ENCODE measurements around the gene ARHGAP31. TPM values are rescaled to one million over a fixed set of nuclear protein-coding genes. Genes with fewer than 3 reads are reported as not detected.
A peak's percentile ranks its signal among the peaks of the same experiment; 100 is the strongest.
"Not testable (repeated sequence)": the region's sequence is repeated elsewhere in the genome, so short reads cannot be mapped to it uniquely, and the experiment has no call there.

ARHGAP31 gene
- polyA plus RNA-seq, 3 donors, result 10.6 to 14.4 (median 14.2) TPM

DNA sequence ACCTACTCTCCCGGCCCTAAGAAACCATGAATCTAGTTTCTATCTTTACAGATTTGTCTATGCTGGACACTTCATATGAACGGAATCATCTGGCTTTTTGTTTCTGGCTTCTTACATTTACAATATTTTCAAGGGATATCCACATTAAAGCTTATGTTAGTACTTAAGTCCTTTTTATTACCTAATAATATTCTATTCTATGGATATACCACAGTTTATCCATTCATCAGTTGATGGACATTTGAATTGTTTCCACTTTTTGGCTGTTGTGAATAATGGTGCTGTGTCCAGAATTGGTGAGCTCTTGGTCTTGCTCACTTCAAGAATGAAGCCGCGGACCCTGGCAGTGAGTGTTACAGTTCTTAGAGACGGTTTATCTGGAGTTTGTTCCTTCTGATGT, 42.6 kb downstream of the ARHGAP31 start:
- no peak for DNase-seq (ENCODE audit: extremely low read depth in 1 of 11, low read depth in 9 of 11, low spot score in 4 of 11)

DNA sequence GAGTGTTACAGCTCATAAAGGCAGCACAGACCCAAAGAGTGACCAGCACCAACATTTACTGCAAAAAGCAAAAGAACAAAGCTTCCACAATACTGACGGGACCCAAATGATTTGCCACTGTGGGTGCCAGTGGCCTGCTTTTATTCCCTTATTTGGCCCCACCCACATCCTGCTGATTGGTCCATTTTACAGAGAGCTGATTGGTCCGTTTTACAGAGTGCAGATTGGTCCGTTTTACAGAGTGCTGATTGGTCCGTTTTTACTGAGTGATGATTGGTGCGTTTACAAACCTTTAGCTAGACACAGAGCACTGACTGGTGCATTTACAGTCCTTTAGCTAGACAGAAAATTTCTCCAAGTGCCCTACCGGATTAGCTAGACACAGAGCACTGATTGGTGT, 43.2 kb downstream of the ARHGAP31 start:
- not testable (repeated sequence) for DNase-seq (ENCODE audit: extremely low read depth in 1 of 11, low read depth in 9 of 11, low spot score in 4 of 11)

DNA sequence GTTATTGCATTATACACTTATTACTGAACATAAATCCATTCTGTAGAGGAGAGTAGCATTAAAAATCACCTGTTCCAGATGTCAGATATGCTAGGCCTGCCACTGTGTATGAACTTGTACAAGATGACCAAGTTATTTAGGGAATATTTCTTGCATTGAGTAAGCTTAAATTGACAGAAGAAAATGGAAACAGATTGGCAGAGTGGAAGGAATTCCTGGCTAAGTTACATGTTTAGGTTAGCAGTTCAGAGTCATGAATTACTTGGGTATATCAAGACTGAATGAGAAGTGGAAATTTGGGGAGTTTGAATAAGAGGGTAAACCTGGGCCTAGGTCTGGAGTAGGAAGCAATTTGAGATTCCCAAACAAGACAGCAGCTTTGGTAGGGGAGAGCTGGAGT, 44.6 kb downstream of the ARHGAP31 start:
- no peak for DNase-seq (ENCODE audit: extremely low read depth in 1 of 11, low read depth in 9 of 11, low spot score in 4 of 11)

DNA sequence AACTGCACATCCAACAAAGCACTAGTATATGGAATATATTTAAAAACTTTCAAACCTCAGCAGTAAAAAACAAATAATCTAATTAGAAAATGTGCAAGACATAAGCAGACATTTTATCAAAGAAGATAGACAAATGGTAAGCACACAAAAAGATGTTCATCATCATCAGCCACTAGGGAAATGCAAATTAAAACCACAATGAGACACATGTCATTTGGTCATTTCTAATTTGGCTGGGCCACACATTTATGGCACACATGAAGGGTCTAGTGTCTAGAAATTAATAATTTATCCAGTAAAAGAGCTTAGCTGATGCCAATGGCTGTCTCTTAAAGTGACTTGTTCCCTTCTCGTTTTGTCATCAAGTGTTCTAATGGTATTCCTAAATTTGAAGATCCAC, 45.8 kb downstream of the ARHGAP31 start:
- no peak for DNase-seq (ENCODE audit: extremely low read depth in 1 of 11, low read depth in 9 of 11, low spot score in 4 of 11)

DNA sequence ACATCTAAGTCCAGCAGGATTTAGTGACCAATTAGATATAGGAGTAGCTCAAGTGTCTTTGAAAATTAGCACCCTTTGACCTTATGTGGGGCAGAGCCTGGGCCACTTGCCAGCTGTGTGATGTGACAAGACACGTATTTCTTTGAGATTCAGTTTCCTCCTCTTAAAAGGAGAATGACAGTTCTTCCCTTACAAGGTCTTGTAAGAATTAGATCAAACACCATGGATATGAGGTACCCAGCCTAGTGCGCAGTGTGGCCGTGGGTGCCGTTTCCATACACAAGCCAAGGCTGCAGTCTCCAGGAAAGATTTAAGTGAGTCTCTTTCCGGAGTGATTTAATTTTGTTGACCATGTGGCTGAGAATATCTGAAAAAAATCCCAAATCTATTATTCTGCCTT, 46.3 kb downstream of the ARHGAP31 start:
- DNase-seq (ENCODE audit: extremely low read depth in 1 of 11, low read depth in 9 of 11, low spot score in 4 of 11), result no peak

DNA sequence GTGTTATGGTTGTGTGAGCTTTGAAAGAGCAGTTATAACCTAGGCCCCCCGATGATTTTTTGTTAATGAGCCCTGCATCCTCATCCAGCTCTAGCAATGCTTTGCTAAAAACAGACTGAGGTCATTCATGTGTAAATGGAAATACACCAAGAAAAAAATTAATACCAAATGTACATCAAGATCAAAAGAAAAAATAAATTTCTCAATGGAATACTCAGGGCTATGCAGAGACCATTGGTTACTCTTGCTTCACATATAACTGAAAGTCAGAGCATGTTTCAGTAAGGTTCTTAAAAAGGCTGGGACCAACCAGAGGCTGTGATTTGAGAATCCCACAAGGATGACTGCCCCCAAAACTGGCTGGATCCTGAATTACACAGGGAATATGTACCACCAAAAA, 48.0 kb downstream of the ARHGAP31 start:
- DNase-seq (ENCODE audit: extremely low read depth in 1 of 11, low read depth in 9 of 11, low spot score in 4 of 11), result no peak

DNA sequence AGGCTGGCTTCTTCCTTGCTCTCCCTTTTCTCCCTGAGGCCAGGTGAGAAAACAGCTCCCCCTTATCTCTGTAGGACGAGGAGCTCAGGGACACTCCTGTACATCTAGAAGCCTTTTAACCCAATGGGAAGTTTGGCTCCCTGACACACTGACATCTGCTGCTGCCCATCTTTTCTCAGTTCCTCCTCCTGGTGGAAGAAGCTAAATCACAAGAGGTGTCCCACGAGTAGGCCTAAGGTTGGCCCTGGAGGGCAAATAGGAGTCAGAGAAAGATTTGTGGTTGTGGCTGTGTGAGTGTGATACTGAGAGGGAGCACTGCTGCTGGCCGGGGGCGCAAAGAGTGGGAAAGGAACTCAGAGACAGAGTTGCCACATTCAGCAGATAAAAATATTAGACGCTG, 49.5 kb downstream of the ARHGAP31 start:
- no peak for DNase-seq (ENCODE audit: extremely low read depth in 1 of 11, low read depth in 9 of 11, low spot score in 4 of 11)

DNA sequence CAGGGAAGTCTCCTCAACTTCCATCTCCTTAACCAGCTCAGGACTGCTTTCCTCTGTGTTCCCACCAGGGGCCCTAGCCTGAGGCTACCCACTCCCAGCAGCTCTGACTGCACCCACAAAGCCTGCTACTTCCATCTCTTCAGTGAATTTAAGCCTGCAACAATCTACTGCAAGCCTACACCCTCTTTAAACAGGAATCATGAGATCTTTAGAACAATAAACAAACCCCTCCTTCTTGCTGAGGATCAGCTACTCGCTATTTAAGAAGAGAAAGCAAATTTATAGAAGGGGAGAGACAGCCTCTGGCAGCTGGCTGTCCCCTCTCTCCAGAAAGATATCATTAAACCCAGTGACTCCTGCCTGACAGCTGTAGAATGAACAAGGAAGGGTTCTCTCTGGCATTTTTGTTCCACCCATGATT, 51.9 kb downstream of the ARHGAP31 start:
- DNase-seq (ENCODE audit: extremely low read depth in 1 of 11, low read depth in 9 of 11, low spot score in 4 of 11), result no peak

DNA sequence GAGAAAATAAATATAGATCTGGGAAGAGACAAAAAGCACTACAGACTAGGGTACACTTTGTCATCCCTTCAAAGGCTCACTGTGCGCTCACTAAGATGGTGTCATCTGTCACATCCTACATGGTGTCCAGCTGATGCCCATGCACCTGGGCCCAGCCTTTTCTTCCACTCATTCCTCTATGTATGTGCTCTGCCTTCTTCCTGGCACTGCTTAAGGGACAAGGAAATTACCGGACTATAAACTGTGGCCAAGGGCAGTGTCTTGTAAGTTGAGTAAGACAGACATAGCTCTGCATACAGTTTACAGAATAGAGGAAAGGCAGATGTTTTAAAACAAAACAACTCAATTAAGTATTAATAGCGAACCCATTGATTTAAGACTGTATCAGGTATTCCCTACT, 52.9 kb downstream of the ARHGAP31 start:
- no peak for DNase-seq (ENCODE audit: extremely low read depth in 1 of 11, low read depth in 9 of 11, low spot score in 4 of 11)

DNA sequence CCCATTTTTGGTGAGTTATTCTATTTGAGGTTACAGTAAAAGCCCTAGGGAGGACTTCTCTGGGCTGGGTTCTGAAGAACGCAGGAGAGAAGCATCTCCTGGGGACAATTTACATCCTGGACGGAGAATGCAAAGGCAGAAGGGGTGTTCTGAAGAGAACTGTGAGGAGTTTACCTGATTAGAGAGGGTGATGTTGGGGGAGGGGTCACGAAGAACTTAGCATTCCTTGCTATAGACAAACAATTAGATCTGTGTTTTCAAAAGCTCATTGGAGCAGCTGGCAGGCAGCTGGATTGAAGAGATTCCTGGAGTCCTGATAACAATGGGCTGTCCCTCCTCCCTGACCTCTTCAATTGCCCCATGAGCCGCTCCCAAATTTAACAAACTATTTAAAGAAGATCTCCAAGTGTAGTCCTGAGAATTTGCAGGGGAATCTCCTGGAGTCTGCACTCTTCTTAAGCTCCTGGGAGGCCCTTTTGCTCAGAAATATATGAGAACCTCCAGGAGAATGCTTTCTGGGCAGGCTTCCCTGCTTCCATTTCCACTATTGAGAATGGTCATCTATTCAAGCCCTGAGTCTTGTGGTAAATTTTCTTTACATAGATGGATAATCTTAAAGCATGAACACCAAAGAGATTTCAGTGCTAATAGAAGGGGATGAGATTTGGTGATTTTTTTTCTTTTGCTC, 55.3 kb downstream of the ARHGAP31 start:
- DNase-seq (ENCODE audit: extremely low read depth in 1 of 11, low read depth in 9 of 11, low spot score in 4 of 11), result no peak

DNA sequence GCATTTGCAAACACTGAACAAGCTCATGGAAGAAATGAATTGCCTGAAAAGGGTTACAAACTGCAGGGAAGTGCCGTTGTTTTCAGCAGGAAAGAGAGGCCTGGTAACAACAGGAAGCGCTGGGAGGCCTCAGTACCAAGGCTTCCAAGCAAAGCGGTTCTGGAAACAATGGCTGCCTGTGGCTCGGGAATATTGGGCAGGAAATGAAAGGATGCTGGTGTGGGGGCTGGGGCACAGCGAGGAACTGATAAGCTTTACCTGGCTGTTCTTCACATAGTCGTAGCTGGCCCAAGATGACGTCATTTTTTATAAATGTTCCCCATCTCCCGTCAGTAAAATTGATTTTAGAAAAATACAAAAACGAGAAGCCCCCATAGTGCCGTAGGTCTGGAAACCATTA, 55.9 kb downstream of the ARHGAP31 start:
- no peak for DNase-seq (ENCODE audit: extremely low read depth in 1 of 11, low read depth in 9 of 11, low spot score in 4 of 11)

DNA sequence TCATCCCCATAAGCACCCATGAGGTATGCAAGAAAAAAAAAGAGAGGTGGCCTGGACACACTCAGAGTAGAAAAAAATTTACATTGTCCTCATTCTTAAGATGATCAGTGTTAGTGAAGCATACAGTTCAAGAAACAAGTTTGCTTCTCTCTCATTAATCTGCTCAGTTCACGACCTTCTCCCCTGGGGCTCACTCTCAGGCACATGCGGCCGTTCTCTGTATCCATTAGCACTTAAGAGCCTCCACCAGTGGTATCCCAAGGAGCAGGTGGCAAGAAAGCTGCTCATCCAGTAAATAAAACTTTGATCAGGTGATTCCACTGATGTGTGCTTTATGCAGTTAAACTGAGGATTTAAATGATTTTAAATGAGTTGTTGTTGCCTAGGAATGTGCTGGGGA, 57.4 kb downstream of the ARHGAP31 start:
- DNase-seq (ENCODE audit: extremely low read depth in 1 of 11, low read depth in 9 of 11, low spot score in 4 of 11), result no peak

DNA sequence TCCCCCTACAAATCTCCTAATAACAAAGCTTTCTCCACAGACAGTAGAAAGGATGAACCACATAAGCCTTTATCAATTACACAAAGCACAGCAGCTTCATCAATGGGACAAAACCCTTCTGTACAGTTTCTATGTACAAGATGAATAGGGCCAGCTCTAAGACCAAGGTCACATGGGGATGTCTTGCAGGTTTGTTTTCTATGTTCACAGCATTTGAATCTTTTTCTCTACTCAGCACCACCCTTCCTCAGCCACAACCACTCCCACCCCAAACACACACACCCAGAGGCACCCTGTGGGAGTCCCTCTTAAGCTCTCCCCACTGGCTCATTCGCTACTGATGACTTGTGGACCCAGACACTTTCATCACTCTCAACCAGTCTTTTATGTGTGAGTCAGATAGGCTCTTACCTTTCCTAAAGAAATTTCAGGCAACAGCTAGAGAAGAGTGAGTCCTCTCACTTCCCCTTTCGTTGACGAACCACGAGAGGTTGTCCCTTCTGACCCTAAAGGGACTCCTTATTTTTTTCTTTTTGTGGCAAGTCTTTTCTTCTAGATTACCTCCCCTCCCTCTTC, 57.9 kb downstream of the ARHGAP31 start:
- DNase-seq (ENCODE audit: extremely low read depth in 1 of 11, low read depth in 9 of 11, low spot score in 4 of 11), result no peak

DNA sequence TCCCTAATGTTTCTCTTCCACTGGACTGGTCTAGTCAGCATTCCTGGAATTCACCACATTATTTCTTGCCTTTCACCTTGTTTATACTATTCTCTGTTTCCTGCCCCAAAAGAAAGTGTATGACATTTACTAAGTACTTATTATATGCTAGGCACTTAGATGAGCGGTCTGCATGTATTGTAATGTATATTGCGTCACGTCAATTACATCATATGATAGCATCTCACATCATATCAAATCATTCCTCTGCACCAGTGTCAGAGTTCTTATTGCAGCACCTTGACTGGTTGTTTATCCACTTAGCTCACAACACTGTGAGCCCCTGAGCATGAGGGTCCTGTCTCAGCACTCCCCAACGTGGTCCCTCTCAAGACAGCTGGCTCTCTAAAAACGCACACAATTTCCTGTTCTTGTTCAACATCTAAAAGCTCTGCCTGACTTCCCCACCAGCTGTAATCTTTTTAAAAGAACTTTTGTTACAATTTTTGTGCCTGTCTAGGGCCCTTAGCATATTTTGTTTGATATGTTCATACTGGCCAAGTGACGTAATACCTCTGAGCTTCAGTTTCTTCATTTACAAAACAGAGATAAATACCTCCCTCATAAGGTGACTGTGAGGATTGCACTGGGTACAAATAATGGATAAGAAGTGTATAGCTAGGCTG, 58.8 kb downstream of the ARHGAP31 start:
- peak in 9 of 11 donors; percentile 22 to 65 (median 42) for DNase-seq (ENCODE audit: extremely low read depth in 1 of 11, low read depth in 9 of 11, low spot score in 4 of 11)

DNA sequence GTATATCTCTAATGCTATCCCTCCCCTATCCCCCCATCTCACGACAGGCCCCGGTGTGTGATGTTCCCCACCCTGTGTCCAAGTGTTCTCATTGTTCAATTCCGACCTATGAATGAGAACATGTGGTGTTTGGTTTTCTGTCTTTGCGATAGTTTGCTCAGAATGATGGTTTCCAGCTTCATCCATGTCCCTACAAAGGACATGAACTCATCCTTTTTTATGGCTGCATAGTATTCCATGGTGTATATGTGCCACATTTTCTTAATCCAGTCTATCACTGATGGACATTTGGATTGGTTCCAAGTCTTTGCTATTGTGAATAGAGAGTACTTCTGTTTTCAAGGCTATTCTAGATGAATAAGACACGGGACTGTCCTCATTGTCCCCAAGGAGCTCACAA, 61.4 kb downstream of the ARHGAP31 start:
- not testable (repeated sequence) for DNase-seq (ENCODE audit: extremely low read depth in 1 of 11, low read depth in 9 of 11, low spot score in 4 of 11)

DNA sequence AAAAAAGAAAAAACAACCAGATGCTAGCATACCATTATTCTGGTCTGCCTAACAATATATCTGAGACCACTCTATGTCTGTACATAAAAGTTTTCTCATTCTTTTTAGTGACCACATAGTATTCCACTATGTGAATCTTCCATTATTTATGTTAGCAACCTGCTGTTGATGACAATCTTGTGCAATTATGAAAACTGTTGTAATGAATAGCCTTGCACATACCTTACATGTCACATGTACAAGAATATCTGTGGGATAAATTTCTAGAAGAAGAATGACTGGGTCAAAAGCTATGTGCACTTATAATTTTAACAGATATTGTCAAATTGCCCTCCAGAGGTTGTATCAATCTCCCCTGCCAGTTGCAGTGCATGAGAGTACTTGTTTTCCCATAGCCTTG, 62.5 kb downstream of the ARHGAP31 start:
- DNase-seq (ENCODE audit: extremely low read depth in 1 of 11, low read depth in 9 of 11, low spot score in 4 of 11), result no peak

DNA sequence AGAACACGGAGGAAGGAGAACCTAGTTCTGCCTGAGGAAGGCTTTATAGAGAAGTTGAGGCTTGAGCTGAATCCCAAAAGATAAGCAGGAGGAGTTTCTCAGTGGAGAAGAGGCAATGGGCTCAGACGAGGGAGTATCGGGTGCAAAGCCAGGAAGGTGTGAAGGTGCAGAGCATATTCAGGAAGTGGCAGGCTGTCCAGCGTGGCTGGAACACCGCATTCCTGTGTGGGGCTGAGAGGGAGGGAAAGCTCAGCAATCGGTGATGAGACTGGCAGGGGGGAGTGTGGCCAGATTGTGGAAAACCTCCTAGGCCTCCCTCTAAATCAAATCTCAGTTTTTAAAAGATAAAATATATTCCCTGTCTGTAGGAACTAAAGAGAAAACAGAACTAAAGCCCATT, 63.0 kb downstream of the ARHGAP31 start:
- DNase-seq (ENCODE audit: extremely low read depth in 1 of 11, low read depth in 9 of 11, low spot score in 4 of 11), result no peak

DNA sequence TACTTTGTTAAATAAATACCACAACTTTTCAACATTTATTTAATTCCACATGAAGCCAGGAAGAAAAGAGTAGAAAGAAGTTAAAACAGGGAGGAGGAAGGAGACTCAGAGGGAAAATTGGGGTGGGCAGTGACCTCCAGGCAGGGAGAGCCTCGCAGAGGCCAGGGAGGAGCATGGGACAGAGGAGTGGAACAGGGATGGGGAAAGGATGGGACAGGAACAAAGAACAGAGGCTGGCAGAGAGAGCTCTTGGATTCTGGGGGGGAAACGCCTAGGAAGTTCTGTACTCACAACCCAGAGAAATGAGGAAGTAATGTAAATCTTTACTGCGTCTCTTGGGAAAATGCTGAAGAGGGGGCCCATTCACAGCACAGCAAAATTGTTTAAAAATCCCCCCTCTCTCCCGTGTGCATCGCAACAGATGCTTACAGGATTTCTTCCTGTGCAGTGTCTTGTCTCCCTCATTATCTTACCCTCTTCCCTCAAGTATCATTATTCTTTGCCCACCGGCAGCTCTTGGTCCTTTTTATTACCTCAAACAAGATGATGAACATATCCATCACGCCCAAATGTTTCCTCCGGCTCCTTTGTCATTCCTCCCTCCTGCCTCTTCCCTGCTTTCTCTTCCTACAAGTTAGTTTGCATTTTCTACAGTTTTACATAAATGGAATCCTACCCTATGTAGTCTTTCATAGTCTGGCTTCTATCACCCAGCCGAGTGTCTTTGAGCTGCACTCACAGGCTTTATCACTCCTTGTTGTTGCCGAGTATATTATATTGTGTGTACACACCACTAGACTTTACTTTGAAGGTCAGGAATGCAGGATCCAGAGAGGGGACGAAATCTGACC, 65.5 kb downstream of the ARHGAP31 start:
- no peak for DNase-seq (ENCODE audit: extremely low read depth in 1 of 11, low read depth in 9 of 11, low spot score in 4 of 11)

DNA sequence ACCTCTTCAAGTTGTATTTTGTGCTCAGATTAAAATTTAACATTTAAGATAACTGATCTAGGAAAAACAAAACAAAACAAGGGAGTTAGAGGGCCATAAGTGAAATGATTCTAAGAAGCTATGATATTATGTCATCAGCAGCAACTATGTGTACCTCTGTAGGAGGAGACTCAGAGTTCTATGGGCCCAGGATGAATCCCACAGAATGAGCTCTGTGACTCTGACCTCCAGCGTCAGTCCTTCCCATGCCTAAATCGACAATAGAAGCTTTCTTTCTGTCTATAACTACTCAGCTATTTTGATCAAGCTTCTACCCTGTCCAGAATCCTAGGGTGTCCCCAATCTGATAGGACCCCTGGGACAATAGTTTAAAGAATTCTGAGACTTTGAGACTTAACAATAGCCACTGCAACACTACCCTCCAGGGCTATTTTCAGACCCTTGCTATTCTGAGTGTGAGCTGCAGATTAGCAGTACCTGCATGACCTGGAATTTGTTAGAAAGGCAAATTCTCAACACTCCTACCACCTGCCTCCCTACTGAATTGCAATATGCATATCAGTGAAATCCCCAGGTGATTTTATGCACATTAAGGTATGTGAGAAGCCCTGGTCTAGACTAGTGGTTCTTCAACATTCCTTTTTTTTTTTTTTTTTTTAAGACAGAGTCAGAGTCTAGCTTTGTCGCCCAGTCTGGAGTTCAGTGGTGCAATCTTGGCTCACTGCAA, 66.7 kb downstream of the ARHGAP31 start:
- DNase-seq (ENCODE audit: extremely low read depth in 1 of 11, low read depth in 9 of 11, low spot score in 4 of 11), result no peak

Data from renal cortex interstitium (tissue), 11 donors.